ENCODE data around the gene CITED1. TPM values are rescaled to one million over a fixed set of nuclear protein-coding genes. Genes with fewer than 3 reads are reported as not detected.
A peak's percentile ranks its signal among the peaks of the same experiment; 100 is the strongest.

CITED1 gene
- total and polyA plus RNA-seq, 2 donors (not counting 1 experiment from before 2014, with no cell fraction given), result 0.17 TPM; not detected in 1

DNA sequence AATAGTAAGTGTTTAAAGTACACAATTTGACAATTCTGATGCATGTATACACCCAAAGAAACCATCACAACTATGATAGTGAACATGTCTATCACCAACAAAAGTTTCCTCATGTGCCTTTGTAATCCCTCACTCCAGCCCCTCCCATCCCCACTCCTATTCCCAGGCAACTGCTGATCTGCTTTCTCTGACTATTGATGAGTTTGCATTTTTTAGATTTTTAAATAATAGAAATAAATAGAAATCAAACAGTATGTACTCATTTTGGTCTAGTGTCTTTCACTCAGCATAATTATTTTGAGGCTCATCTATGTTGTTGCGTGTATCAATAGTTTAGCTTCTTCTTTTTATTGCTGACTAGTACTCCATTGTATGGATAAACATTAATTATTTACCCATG is 23.4 kb downstream of the CITED1 start:
- Histone ChIP-seq H3K4me1 (ENCODE audit: control insufficient read depth, extremely low read depth, insufficient read depth, low read length) (no peaks in the 10 kb centered on the region), H3K27ac (ENCODE audit: insufficient read depth, low read length) (no peak overlapping the region), H3K9me3 (ENCODE audit: control insufficient read depth, insufficient read depth, low read depth, low read length) (no peaks in the 10 kb centered on the region), H4K20me1 (ENCODE audit: control insufficient read depth, extremely low read depth, insufficient read depth, low read length) (no peaks in the 10 kb centered on the region), H3K4me3 (replicated peaks in 1 of 4; ENCODE audit: control extremely low read depth in 1 of 4, insufficient read depth in 1 of 4, low read depth in 3 of 4, low read length in 4 of 4) (no peak overlapping the region), H3K27me3 (ENCODE audit: control insufficient read depth, insufficient read depth, low read length) (peaks cover 2% of the 10 kb centered on the region), H3K4me2 (ENCODE audit: extremely low read depth, insufficient read depth, low read length) (no peak overlapping the region), H3K36me3 (ENCODE audit: control insufficient read depth, insufficient read depth, low read length) (no peaks in the 10 kb centered on the region), H3K9ac (ENCODE audit: insufficient read depth, low read length) (no peak overlapping the region), H3K79me2 (ENCODE audit: control insufficient read depth, insufficient read depth, low read length) (no peaks in the 10 kb centered on the region), H2AFZ (ENCODE audit: low read length) (no peak overlapping the region)
- TF ChIP-seq CTCF (conservative IDR thresholded peaks at IDR 0.05 in 1 of 2, IDR thresholded peaks at IDR 0.05 in 1 of 2; ENCODE audit: low read depth in 1 of 2, low read length in 2 of 2) (no peak), EZH2 (IDR thresholded peaks at IDR 0.05; ENCODE audit: low read length, missing control alignments) (no peak)
- DNase-seq (ENCODE audit: low read depth in 2 of 2), result no peak

- peaks cover 2% of the 10 kb centered on the region for H3K27me3 ChIP-seq (ENCODE audit: control insufficient read depth, insufficient read depth, low read length)
- H3K27ac ChIP-seq (ENCODE audit: insufficient read depth, low read length), result no peak overlapping the region
- H3K36me3 ChIP-seq (ENCODE audit: control insufficient read depth, insufficient read depth, low read length), result no peaks in the 10 kb centered on the region
- no peak overlapping the region for H2AFZ ChIP-seq (ENCODE audit: low read length)
- TF ChIP-seq CTCF (conservative IDR thresholded peaks at IDR 0.05 in 1 of 2, IDR thresholded peaks at IDR 0.05 in 1 of 2; ENCODE audit: low read depth in 1 of 2, low read length in 2 of 2), result no peak
- TF ChIP-seq EZH2 (IDR thresholded peaks at IDR 0.05; ENCODE audit: low read length, missing control alignments), result no peak
- no peak overlapping the region for H3K4me2 ChIP-seq (ENCODE audit: extremely low read depth, insufficient read depth, low read length)
- no peak overlapping the region for H3K4me3 ChIP-seq (replicated peaks in 1 of 4; ENCODE audit: control extremely low read depth in 1 of 4, insufficient read depth in 1 of 4, low read depth in 3 of 4, low read length in 4 of 4)
- H3K9ac ChIP-seq (ENCODE audit: insufficient read depth, low read length), result no peak overlapping the region
- no peaks in the 10 kb centered on the region for H4K20me1 ChIP-seq (ENCODE audit: control insufficient read depth, extremely low read depth, insufficient read depth, low read length)
- H3K79me2 ChIP-seq (ENCODE audit: control insufficient read depth, insufficient read depth, low read length), result peaks cover 16% of the 10 kb centered on the region
- H3K9me3 ChIP-seq (ENCODE audit: control insufficient read depth, insufficient read depth, low read depth, low read length), result no peaks in the 10 kb centered on the region
- peaks cover 2% of the 10 kb centered on the region for H3K4me1 ChIP-seq (ENCODE audit: control insufficient read depth, extremely low read depth, insufficient read depth, low read length)
- DNase-seq (ENCODE audit: low read depth in 2 of 2), result no peak
Observed at GRCh38 chrX:72280321-72280845, 25.3 kb downstream of the CITED1 start.

- Histone ChIP-seq H3K27me3 (ENCODE audit: control insufficient read depth, insufficient read depth, low read length) (peaks cover 2% of the 10 kb centered on the region), H3K4me2 (ENCODE audit: extremely low read depth, insufficient read depth, low read length) (peak overlapping the region; percentile 80), H3K36me3 (ENCODE audit: control insufficient read depth, insufficient read depth, low read length) (peaks cover 21% of the 10 kb centered on the region), H3K4me3 (replicated peaks in 1 of 4; ENCODE audit: control extremely low read depth in 1 of 4, insufficient read depth in 1 of 4, low read depth in 3 of 4, low read length in 4 of 4) (peak overlapping the region; percentile 83 to 96 (median 88)), H3K79me2 (ENCODE audit: control insufficient read depth, insufficient read depth, low read length) (peaks cover 38% of the 10 kb centered on the region), H2AFZ (ENCODE audit: low read length) (no peak overlapping the region), H3K27ac (ENCODE audit: insufficient read depth, low read length) (peak overlapping the region; percentile 88), H4K20me1 (ENCODE audit: control insufficient read depth, extremely low read depth, insufficient read depth, low read length) (peaks cover 7% of the 10 kb centered on the region), H3K9ac (ENCODE audit: insufficient read depth, low read length) (peak overlapping the region; percentile 87), H3K4me1 (ENCODE audit: control insufficient read depth, extremely low read depth, insufficient read depth, low read length) (peaks cover 7% of the 10 kb centered on the region), H3K9me3 (ENCODE audit: control insufficient read depth, insufficient read depth, low read depth, low read length) (no peaks in the 10 kb centered on the region)
- DNase-seq (ENCODE audit: low read depth in 2 of 2), result no peak
- no peak for TF ChIP-seq EZH2 (IDR thresholded peaks at IDR 0.05; ENCODE audit: low read length, missing control alignments)
- TF ChIP-seq CTCF (conservative IDR thresholded peaks at IDR 0.05 in 1 of 2, IDR thresholded peaks at IDR 0.05 in 1 of 2; ENCODE audit: low read depth in 1 of 2, low read length in 2 of 2), result no peak
Observed at GRCh38 chrX:72276478-72276953, 29.2 kb downstream of the CITED1 start.
